WI38 (cell line): ENCODE results near the gene ADAMTSL3.

Experiments
- H3K4me3 ChIP-seq: 2 replicates; pipeline ENCODE4 v1.5.1; 2011; ENCODE audit warnings: low read depth, mild to moderate bottlenecking, control low read depth, low read length
- TF ChIP-seq, protein P1 (sequence below): IDR thresholded peaks from 2 replicates; pipeline ENCODE4 v1.5.1; 2012; ENCODE audit warnings: low read depth, mild to moderate bottlenecking, control low read depth, low read length

Gene ADAMTSL3

DNA sequence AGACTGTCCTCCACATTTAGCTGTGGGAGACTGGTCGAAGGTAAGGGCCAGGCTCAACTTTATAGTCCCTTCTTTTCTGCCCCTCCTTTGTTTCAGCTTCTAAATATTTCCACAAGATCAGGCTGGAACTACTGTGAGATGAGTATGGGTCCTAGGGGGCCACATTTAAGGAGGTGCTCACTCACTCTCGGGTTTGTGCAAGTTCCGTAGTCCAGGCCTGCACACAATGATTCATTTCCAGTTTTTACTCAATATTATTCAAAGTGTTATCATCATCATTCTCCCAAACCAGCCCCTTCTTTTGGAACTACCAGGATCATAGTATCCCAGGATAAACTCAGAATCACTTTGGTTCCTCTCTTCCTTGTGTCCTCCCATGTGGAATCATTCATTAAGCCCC, 289.1 kb downstream of the ADAMTSL3 start:
- no peak overlapping the region for H3K4me3 ChIP-seq
- TF ChIP-seq, protein P1, sequence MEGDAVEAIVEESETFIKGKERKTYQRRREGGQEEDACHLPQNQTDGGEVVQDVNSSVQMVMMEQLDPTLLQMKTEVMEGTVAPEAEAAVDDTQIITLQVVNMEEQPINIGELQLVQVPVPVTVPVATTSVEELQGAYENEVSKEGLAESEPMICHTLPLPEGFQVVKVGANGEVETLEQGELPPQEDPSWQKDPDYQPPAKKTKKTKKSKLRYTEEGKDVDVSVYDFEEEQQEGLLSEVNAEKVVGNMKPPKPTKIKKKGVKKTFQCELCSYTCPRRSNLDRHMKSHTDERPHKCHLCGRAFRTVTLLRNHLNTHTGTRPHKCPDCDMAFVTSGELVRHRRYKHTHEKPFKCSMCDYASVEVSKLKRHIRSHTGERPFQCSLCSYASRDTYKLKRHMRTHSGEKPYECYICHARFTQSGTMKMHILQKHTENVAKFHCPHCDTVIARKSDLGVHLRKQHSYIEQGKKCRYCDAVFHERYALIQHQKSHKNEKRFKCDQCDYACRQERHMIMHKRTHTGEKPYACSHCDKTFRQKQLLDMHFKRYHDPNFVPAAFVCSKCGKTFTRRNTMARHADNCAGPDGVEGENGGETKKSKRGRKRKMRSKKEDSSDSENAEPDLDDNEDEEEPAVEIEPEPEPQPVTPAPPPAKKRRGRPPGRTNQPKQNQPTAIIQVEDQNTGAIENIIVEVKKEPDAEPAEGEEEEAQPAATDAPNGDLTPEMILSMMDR: no peak

DNA sequence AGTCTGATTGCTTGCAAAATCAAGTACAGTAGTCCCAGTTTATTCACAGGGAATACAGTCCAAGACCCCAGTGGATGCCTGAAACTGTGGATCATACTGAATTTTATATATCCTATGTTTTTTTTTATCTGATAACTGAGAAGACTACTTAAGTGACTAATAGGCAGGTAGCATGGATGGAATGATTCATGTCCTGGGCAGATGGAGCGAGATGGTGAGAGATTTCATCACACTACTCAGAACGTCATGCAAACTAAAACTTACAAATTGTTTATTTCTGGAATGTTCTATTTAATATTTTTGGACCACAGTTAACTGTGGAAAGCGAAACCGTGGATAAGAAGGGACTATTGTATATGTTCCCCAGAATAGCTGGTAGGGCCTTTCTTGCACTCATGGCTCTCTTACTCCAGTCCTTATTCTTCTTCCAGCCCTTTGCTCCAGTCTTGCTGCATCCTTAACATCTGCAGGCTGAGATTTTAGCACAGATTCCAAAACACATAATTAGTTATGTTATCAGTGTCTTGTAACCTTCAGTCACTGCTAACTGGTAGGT, 290.0 kb downstream of the ADAMTSL3 start:
- no peak overlapping the region for H3K4me3 ChIP-seq
- TF ChIP-seq, protein P1: no peak

DNA sequence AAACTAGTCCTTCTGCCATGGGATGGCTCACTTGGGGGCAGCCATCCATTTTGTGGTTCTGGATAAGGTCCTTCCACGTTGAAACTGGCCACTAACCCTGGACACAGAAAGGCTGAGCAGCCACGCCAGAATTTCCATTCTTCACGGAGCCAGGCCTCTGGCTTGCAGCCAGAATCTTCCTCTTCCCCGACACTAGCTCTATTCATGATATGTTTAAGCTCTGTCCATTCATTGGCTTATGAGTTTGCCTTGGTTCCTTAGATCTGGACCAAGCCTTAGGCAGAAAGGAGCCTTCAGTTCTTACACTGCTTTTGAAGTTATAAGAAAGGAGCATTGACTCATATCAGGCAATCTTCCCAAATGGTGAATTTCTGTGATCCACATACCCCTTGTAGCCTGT, 293.2 kb downstream of the ADAMTSL3 start:
- no peak overlapping the region for H3K4me3 ChIP-seq

DNA sequence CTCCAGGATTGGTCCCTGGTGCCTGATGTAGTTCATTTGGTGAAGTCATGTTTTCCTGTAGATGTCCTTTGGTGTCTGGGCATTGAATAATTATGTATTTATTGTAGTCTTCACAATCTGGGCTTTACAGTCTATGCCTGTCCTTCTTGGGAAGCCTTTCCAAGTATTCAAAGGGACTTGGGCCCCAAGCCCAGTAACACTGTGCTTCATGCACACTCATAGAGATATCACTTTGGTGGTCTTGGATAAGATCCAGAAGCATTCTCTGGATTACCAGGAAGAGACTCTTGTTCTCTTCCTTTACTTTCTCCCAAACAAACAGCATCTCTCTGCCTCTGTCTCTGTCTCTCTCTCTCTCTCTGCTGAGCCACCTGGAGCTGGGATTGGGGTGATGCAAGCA, 300.6 kb downstream of the ADAMTSL3 start:
- no peak overlapping the region for H3K4me3 ChIP-seq
- TF ChIP-seq, protein P1: no peak

More for the DNA sequence above, 293.2 kb downstream of the ADAMTSL3 start:
- TF ChIP-seq, protein P1: no peak

DNA sequence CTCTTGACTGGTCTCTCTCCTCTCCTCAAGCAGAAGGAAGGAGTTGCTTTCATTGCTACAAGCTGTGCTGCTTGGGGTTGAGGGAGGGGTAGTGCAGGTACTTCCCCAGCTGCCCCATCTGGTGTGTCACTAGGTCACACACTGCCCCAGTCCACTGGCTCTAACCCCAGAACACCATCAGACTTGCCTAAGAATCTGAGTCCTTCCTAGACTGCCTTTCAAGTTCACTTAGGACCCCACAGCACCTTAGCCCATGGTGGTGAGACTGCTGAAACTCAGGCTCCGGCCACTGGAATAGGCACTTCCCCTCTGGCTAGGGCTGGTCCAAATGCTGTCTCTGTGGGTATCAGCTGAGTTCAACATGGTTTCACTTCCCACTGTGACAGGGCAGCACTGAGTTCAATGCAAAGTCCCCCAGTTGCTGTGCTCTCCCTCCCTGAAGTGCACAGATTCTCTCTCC, 301.9 kb downstream of the ADAMTSL3 start:
- TF ChIP-seq, protein P1: no peak
- H3K4me3 ChIP-seq: no peak overlapping the region

DNA sequence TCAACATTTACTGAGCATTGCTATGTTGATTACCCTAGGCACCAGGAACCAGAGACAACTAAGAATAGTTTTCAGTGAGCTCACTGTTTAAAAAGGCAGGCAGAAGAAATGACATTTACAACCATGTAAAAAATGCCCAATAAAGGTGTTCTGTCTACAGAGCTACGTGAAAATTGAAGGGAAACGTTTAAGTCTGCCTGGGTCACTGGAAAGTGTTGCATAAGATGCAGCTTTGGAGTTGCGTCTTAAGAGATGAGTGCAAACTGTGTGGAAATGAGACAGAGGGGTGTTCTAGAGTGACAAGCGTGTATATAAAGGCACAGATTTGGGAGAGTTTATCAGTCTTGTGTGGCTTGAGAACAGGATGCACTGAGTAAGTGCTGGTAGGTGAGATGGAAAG, 303.0 kb downstream of the ADAMTSL3 start:
- TF ChIP-seq, protein P1: no peak
- no peak overlapping the region for H3K4me3 ChIP-seq

DNA sequence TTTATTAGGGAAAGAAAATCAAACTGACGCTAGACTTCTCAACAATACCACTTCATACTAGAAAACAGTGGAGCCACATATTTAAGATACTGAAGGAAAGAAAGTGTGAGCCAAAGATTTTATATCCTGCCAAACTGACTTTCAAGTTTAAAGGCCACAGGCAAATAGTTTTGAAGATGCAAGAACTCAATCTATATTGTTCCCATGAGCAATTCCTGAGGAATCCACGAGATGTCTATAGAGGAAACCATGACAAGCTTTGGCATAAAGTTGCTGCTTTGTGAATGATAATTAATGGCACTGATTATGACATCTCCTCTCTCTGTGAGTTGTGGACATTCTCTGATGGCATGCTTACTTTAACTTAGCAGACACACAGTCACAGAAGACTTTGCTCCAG, 305.6 kb downstream of the ADAMTSL3 start:
- no peak overlapping the region for H3K4me3 ChIP-seq
- TF ChIP-seq, protein P1: no peak
